OCI-LY1 (cell line): ENCODE measurements around the gene USP48.

Experiments
- CTCF ChIP-seq: fragments of 200-600 bp; sonication (generic), shearing (Covaris generic); IDR thresholded peaks from 2 replicates; pipeline ENCODE4 v1.5.1; 2017; ENCODE audit warnings: mild to moderate bottlenecking, antibody characterized with exemption, low read length, moderate library complexity, mixed read lengths
- EZH2 ChIP-seq: fragments of 200-600 bp; sonication (generic), shearing (Covaris generic); IDR thresholded peaks from 2 replicates; pipeline ENCODE4 v1.8.0; 2017; ENCODE audit warnings: borderline replicate concordance, mixed run types, mild to moderate bottlenecking, antibody characterized with exemption, low read length, moderate library complexity, mixed read lengths

GRCh38 chr1:21666576-21667320 lies 116.2 kb downstream of the USP48 start:
- no peak for TF ChIP-seq CTCF
- TF ChIP-seq EZH2 = no peak
